ELF-1 (cell line): ENCODE data around the gene PHKB.

Source experiments
- DNase-seq: peaks from one replicate; pipeline ENCODE4 v3.0.0-alpha.2; 2016; ENCODE audit warnings: low read depth, low spot score

PHKB gene

DNA sequence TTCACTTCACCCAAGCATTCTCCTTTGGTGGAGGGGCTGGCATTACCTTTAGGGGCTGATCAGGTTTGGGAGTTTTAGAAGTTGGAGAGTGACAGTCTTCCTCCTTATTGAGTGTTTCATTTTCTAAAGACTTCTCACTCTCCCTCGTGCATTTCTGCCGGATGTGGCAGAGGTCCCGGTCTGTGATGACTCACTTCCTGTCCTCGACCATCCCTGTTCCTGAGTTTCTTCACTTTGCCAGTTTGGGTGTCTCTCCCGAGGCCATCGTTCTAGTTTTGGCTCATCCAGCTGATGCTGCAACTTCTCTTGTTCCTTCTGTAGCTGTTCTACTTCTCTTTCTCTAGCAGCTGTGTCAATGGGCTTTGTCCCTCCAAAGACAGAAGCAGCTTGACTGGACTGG is 104.3 kb downstream of the PHKB start:
- DNase-seq, result no peak

DNA sequence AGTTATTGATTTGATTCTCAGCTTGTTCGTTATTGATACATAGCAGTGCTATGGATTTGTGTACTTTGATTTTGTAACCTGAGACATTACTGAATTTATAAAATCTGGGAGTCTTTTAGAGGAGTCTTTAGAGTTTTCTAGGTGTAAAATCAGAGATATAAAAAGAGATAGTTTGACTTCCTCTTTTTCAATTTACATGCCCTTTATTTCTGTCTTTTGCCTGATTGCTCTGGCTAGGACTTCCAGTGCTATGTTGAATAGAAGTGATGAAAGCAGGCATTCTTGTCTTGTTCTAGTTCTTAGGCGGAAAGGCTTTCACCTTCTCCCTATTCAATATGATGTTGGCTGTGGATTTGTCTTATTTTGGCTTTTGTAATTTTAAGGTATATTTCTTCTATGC is 106.2 kb downstream of the PHKB start:
- DNase-seq, result no peak

DNA sequence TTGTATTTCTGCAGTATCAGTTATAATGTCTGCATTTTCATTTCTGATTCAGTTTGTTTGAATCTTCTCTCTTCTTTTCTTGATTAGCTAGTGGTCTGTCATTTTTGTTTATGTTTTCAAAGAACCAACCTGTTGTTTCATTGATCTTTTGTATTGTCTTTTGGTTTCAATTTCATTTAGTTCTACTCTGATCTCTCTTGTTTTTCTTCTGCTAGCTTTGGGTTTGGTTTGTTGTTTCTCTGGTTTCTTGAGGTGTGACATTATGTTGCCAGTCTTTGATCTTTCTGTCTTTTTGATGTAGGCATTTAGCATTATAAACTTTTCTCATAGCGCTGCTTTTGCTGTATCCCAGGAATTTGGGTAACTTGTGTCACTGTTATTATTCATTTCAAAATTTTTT is 107.2 kb downstream of the PHKB start:
- DNase-seq, result no peak

DNA sequence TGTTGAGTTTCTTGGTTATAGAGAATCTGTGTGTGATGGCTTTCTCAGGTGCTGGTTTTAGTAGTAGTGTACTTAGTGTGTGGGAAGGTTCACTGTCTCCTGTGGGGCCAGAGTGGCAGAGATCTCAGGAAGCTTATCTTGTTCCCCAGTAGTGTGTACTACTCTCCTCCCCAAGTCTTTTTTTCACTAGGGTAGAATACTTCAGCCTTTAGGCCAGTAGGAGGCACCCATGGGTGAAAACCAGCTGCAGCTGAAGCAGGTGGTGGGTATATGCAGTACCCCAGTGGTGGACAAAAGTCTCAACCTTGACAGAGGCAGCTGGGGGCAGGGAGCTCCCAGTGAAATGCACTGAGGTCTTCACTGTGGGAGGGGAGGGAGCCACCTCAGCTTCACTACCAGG is 109.9 kb downstream of the PHKB start:
- DNase-seq, result no peak

DNA sequence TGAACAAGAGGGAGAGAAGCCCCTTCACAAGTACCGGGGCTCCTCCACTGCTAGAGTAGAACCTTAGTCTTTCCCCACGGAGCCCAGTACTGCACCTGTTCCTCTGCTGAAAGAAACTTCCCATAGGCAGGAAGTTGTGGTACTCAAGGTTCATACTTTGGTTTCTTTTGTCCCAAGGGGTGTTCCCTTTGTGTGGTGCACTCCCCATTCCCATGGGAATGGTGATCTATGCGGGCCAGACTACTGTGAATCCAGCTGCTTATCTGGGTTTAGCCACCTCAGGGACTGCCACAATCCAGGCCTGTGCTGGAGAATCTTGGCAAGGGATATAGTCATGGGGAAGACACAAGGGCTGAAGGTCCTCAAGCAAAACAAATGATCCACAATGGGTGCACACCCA is 110.6 kb downstream of the PHKB start:
- DNase-seq, result no peak

DNA sequence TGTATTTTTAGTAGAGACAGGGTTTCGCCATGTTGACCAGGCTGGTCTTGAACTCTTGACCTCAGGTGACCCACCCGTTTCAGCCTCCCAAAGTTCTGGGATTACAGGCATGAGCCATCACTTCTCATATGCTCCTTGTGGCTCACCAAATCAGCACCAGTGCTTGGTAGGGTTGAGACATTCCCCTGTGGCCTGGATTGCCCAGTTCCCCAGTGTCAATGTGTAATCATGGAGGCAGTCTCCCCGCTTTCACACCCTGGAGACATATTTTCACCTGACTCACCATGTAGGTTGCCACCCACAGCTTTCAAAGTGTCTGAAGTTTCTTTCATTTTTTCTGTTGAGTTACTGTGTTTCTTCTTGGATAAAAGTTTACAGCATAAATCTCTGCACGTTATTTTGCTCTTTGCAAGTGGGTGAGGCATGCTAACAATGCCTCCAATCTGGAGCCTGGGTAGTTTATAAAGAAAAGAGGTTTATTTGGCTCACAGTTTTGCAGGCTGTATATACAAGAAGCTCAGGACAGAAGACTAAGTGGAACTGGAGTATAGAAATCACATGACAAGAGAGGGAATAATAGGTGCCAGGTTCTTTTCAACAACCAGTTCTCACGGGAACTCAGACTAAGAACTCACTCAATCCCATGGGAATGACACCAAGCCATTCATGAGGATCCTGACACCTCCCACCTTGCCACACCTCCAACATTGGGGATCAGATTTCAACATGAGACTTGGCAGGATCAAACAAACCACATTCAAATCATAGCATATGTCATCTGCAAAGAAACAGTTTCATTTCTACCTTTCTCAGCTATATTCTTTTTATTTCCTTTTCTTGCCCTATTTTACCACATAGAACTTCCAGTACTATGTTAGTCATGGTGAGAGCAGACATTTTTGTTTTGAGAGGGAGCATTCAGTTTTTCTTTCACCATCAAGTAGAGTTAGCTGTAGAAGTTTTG is 113.2 kb downstream of the PHKB start:
- peak; percentile 16 for DNase-seq

DNA sequence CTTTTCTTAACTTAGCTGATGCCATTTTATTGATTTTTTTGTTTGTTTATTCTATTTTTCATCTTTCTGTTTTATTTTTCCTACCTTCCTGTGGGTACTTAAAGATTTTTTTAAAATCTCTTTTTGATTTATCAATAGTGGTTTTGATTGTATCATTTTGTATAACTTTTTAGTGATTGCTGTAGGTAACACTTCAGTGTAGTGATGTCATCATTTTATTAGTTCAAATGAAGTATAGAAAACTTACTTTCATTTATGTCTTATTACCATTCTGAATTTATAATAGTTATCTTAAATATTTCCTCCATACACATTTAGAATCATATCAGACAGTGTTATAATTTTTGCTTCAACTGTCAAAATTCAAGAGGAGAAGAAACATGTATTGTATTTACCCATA is 115.9 kb downstream of the PHKB start:
- DNase-seq, result no peak

DNA sequence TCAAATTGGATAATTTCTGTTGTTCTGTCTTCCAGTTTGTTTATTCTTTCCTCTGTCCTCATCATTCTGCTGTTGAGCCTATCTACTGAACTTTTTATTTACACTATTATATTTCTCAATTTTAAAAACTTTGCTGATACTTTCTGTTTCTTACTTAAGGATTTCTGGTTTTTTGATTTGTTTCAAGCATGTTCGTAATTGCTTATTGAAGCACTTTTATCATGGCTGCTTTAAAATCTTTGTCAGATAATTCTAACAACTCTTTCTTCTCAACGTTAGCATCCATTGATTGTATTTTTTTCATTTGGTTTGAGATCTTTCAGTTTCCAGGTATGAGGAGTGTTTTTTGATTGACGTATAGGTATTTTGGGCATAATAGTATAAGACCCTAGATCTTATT is 116.9 kb downstream of the PHKB start:
- DNase-seq, result no peak

DNA sequence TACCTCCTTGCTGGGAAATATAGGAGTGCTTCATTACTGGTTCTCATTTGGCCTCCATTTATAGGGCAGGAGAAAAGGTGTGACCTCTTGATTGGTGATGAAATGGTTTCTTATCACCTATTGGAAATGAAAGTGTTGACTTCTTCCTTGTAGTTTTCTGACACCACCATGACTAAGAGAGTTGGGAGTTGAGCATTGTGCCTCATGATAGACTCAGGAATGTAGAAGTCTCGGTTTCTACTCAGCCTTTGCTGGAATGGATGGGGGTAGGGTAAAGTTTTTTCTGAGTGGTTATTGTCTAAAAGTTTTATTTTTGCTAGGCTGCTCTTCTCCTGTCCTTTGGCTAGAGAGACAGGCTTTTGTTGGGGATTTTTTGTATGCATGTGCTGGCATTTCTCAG is 117.4 kb downstream of the PHKB start:
- no peak for DNase-seq

DNA sequence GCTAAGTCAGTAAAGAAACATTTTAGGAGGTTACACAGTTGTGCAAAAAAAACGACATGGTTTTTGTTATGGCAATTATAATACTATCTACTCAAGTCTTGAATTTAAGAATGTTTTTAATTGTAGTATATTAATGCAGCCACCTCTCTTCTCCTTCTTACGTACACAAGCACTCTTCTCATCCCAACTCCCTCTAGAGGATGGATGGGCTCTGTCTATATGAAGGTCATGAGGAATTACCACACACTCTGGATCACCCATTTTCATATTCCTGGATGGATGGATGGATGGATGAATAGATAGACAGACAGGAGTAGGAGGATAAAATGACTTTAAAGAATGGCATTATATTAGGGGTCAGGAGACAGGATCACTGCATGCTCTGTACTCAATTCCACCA is 120.0 kb downstream of the PHKB start:
- DNase-seq, result no peak

DNA sequence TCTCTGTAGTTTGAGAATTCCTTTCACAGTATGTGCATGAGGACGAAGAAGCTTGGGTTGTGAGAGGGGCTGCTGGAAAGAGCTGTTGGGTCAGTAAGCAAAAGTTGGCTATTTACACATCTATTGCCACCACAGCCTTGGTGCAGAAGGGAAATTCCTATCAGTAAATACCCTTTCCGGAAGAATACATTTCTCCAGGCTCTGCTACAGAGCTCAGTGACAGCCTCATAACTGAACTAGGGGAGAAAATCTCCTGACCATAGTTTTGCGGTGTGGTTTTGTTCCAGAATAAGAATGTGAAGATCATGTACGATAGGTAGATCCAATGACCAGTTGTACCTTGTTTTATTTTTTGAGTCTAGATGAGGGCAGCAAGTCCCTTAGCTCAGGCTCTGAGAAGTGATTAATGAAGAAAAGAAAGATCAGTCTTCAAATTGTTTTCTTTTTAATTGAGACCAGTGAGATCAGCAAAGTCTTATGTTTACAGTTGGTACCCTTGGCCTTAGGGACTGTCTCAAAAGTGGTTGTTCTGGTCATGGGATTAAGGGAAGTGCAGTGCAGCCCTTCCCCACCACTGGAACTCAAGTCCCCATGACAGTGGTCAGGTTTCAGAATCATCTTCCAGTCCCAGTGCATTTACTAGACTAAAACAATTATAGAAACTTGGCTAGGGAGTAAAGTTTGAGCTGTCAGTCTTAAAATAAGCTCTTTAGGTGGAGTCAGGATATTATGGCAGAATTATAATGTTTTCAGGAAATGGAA is 123.5 kb downstream of the PHKB start:
- DNase-seq, result no peak

DNA sequence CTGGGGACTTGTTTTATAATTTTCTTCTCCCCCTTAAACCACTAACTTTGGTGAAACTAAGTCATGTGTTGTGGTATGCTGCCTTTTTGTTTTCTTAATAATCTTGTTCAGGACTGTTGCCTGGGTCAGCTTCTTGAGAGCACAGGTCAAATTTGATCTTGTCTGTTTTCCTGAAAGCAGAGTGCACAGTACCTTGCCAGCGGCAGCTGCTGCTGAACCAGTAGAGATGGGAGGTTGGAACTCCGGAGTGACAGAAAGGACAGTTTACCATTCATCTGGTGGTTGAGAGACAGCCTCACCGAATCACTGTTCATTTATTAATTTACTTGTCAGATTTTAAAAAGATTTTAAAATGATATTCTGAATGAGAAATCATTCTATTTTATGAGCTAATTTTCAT is 125.0 kb downstream of the PHKB start:
- no peak for DNase-seq

DNA sequence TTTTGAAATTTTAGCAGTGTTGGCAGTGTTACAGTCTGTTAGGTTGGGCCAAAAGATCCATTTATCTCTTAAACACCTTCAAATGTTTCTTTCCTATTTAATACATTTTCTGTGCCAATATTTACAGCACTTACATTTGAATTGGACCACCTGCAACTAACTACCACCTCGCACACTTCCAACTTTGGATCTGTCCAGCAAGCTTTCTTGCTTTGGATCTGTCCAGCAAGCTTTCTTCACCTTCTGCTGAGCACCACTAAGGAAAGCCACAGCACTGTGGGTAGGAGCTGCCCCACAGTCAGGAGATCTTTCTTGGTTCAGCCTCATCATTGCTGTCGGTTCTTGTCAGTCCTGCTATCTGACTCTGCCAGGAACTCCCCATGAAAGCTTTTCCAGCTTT is 129.3 kb downstream of the PHKB start:
- no peak for DNase-seq

DNA sequence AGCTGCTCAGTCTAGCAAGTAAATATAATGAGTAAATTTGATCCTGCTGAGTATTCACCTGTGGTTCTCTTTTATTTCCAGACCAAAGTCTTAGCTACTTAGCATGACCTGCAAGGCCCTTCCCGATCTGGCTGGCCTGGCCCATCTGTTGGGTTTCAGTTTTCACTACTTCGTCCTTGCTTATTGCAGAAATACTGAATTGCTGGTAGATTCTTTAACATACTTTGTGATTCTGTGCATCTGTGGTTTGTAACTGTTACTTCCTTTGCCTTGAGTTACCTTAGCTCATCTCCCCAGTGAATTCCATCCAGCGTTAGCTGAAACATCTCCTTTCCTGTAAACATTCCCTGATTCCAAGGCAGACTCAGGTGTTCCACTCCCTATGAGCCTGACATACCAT is 131.1 kb downstream of the PHKB start:
- no peak for DNase-seq

DNA sequence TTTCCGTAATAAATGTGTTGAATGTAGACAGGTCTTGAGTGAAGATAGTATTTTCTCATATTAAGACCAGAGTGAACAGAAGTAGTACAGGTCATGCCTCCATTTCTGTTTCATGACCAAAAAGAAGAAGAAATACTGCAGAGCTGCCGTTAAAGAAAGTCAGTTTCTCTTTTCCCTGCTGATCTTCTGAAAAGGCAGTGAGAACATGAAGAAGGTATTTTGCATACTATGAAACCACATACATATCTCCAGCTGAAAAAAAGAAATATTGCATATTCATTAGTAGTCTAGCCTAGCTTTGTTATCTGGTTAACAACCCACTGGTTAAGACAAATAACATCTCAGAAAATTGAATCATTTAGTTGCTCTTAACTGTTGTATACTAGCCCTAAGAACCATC is 138.4 kb downstream of the PHKB start:
- no peak for DNase-seq

DNA sequence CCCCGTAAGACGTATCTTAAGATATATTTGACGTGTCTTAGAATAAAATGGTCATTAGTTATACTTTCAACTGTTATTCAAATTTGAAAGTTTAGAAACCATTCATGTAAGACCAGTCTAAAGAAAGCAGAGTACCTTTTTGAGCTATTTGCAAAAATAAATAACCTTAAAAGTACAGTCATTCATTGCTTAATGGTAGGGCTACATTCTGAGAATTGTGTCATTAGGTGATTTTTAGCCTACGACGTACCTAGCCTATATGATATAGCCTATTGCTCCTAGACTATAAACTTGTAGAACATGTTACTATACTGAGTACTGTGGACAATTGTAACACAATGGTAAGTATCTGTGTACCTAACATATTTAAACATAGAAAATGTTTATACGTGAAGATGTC is 139.2 kb downstream of the PHKB start:
- DNase-seq, result no peak

DNA sequence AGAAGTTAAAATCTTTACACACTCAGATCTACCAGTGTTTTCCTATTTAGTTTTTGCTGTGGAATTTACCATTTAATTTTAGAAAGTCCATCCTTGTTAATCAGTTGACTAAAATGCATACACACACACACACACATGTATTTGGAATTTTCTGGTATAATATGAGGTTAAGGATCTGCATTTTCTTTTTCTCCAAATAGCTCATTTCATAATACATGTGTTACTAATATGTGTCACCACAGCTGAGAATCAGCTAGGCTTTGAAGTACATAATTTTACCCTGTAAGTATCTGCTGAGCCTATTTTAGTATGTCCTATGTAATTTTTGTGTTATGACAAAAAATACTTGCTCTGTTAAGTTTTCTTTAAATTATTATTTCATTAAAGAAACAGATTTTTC is 143.2 kb downstream of the PHKB start:
- DNase-seq, result no peak

DNA sequence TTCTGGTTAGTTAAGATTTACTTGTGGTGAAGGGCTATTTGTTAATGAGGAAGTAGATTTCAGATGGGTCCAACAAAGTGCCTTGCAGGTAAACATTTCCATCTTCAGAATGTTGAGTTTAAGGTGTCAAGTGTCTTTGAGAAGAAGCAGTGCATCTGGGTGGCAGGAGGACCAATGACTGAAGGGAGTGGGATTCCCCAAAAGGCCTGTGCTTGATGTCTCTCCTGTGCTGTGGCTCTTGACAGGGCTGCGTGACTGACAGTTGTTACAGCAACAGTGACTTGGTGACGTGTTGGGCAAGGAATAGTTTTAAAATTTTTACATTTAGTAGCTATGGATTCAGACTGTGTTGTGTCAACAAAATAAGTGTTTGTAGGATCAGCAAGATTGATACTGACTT is 149.9 kb downstream of the PHKB start:
- DNase-seq, result no peak

DNA sequence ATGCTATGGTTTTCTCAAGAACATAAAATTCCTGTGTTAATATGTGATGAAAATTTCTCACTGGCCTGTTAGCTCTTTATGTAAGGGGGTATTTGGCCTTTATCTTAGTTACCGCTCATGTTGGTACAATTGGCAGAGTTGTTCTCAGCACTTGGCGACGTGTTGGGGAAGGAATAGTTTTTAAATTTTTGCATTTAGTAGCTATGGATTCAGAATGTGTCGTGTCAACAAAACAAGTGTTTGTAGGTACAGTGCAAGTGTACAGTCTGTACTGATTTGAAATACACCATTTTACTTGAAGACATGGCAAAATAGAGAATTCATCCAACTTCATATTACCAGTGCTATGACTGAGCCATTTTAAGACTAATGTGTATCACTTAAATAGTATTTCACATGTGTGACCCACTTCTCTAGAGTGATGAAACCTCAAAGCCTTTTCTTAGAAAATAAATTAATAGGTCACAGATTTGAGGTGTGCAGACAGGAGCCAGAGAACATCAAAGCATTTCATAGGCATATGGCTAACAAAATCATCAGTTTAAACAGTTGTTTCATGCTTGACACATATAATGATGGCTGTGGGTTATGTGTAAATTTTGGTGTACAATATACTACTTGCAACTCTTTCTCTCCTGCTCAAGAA is 150.8 kb downstream of the PHKB start:
- no peak for DNase-seq

DNA sequence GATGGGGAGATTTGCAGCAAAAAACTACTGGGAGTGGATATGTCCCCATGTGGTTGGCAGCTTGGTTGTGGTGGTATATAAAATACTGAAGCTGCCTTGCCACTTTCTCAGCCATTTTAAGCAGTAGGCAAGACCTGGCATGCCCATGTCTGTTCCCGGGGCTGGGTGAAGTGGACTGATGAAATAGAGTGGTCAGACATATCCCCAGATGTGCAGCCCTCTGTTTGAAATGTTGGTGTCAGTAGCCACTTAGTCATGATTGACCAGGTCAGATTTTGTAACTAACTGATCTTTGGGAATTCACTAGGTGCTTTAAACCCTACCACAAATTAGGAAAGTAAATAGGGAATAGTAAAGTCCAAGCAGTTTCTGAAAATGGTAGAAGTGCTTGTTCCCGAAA is 151.6 kb downstream of the PHKB start:
- DNase-seq, result no peak

DNA sequence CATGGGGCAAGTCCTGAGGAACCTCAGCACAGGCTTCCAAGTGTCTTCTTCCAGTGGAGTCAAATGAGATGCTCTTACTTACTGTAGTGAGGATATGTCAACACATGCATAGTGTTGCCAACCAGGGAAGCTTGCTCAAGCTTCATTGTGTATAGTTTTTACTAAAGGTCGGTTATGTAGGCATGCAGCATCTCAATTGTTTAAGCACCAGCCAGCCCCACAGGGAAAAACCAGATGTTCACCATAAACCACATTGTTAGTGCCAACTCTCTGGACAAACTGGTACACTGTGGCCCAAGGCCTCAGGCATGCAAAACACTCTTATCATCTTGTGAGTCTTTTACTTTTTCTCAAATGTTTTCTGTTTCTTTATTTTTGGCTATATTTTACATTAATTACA is 152.1 kb downstream of the PHKB start:
- DNase-seq, result no peak

DNA sequence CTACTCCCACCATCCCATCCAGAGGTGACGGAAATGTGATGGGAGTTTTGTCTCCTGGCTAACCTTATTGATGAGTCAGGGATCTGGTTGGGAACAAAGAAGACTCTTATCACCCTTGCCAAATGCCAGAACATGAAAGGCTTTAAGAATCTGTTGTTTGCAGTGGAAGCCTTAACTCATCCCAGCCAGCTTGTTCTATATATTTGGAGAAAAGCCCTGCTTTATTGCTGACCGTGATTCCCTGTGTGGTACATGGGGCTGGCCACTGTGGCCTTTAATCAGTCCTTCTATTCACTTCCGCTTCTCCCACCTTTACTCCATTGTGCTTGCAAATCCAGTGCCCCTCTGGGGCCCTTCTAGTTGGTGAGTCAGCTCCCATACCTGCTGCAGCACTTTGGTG is 156.6 kb downstream of the PHKB start:
- peak; percentile 27 for DNase-seq
